ENCODE measurements around the gene SEMA6C.

The SEMA6C gene

GRCh38 chr1:151146412-151147131 lies at the start of gene SEMA6C (continued):
- TF ChIP-seq ZBTB11 (tag by site-specific recombination; conservative IDR thresholded peaks at IDR 0.05; ENCODE audit: low read depth) (no peak), ZNF155 (tag by site-specific recombination; IDR thresholded peaks at IDR 0.05) (no peak), ZNF416 (tag by site-specific recombination; IDR thresholded peaks at IDR 0.05) (no peak), ZIC2 (tag by site-specific recombination; IDR thresholded peaks at IDR 0.05) (peak; percentile 93), ZNF10 (tag by site-specific recombination; IDR thresholded peaks at IDR 0.05) (no peak), ZSCAN30 (tag by site-specific recombination; IDR thresholded peaks at IDR 0.05) (peak; percentile 81), ZBTB1 (tag by site-specific recombination; IDR thresholded peaks at IDR 0.05) (no peak), ZEB2 (tag by site-specific recombination; IDR thresholded peaks at IDR 0.05) (peak; percentile 39; the same call in 1 of the 2 replicates), ZFP37 (tag by site-specific recombination; IDR thresholded peaks at IDR 0.05) (no peak), ZNF138 (tag by site-specific recombination; IDR thresholded peaks at IDR 0.05; ENCODE audit: borderline replicate concordance) (no peak), ZNF274 (IDR thresholded peaks at IDR 0.05; ENCODE audit: low read length) (no peak), ZNF274 (tag by site-specific recombination; IDR thresholded peaks at IDR 0.05; ENCODE audit: borderline replicate concordance) (no peak), ZNF2 (tag by site-specific recombination; IDR thresholded peaks at IDR 0.05) (0 out of 2 replicates have a peak, but pooled peaks have one; percentile 13), ZNF501 (tag by site-specific recombination; IDR thresholded peaks at IDR 0.05) (no peak), ZNF23 (tag by site-specific recombination; IDR thresholded peaks at IDR 0.05; ENCODE audit: borderline replicate concordance) (no peak), ZSCAN18 (tag by site-specific recombination; IDR thresholded peaks at IDR 0.05) (no peak), ZNF354C (tag by site-specific recombination; IDR thresholded peaks at IDR 0.05; ENCODE audit: borderline replicate concordance, low read depth) (no peak), ZNF394 (tag by site-specific recombination; IDR thresholded peaks at IDR 0.05; ENCODE audit: borderline replicate concordance) (peak; percentile 26; the same call in 1 of the 2 replicates), ZNF561 (tag by site-specific recombination; IDR thresholded peaks at IDR 0.05; ENCODE audit: borderline replicate concordance) (0 out of 2 replicates have a peak, but pooled peaks have one; percentile 35), KLF9 (tag by site-specific recombination; IDR thresholded peaks at IDR 0.05; ENCODE audit: low read depth) (0 out of 2 replicates have a peak, but pooled peaks have one; percentile 39), SP2 (tag by site-specific recombination; IDR thresholded peaks at IDR 0.05) (peak; percentile 98), KLF8 (tag by site-specific recombination; IDR thresholded peaks at IDR 0.05) (peak; percentile 67; the same call in 1 of the 2 replicates), ZNF701 (tag by site-specific recombination; IDR thresholded peaks at IDR 0.05) (no peak), ZNF423 (tag by site-specific recombination; IDR thresholded peaks at IDR 0.05) (peak; percentile 42; the same call in 1 of the 2 replicates), SCRT1 (tag by site-specific recombination; IDR thresholded peaks at IDR 0.05; ENCODE audit: borderline replicate concordance) (no peak), ZFHX2 (tag by site-specific recombination; conservative IDR thresholded peaks at IDR 0.05) (no peak), TRIM28 (IDR thresholded peaks at IDR 0.05; ENCODE audit: borderline replicate concordance, low read length) (no peak), ZNF580 (tag by site-specific recombination; IDR thresholded peaks at IDR 0.05) (no peak), ZBTB17 (tag by site-specific recombination; IDR thresholded peaks at IDR 0.05) (peak; percentile 96), ZNF555 (tag by site-specific recombination; conservative IDR thresholded peaks at IDR 0.05) (no peak), ZNF132 (tag by site-specific recombination; IDR thresholded peaks at IDR 0.05; ENCODE audit: borderline replicate concordance) (no peak), REST (tag by site-specific recombination; IDR thresholded peaks at IDR 0.05) (no peak)
